SU-DHL-6 (cell line): ENCODE results near the gene ABTB1.

Source experiments
- EZH2phosphoT487 ChIP-seq: fragments of 200-600 bp; sonication (generic), shearing (Covaris generic); conservative IDR thresholded peaks from 2 replicates; pipeline ENCODE4 v1.6.1; 2018; ENCODE audit warnings: mild to moderate bottlenecking, antibody characterized with exemption, low read length, moderate library complexity, mixed read lengths
- TF ChIP-seq, protein P1 (sequence below): fragments of 200-600 bp; sonication (generic); IDR thresholded peaks from one replicate; pipeline ENCODE4 v1.5.1; 2017; ENCODE audit warnings: antibody characterized with exemption, mild to moderate bottlenecking, low read length, moderate library complexity; ENCODE audit not compliant: insufficient read depth, poor library complexity, severe bottlenecking

DNA sequence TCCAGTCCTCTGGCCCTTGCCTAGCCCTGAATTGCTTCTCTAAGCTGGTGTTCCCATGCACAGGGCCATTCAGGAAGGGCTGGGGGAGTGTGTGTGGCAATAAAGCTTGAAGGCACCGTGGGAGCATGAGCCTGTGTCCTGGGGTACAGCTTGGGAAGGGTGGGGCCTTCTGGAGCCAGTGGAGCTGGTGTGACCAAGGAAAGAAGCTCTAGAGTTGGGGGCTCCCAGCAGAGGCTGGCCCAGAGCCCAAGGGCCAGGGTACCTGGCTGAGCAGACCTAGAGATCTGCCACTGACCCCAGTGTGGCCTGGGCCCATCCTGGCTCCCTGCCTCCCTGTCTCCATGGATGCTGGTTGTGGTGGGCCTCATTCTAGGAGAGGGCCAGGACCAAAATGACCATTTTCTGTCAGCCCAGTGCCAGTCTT, 8.1 kb downstream of the ABTB1 start:
- TF ChIP-seq, protein P1, sequence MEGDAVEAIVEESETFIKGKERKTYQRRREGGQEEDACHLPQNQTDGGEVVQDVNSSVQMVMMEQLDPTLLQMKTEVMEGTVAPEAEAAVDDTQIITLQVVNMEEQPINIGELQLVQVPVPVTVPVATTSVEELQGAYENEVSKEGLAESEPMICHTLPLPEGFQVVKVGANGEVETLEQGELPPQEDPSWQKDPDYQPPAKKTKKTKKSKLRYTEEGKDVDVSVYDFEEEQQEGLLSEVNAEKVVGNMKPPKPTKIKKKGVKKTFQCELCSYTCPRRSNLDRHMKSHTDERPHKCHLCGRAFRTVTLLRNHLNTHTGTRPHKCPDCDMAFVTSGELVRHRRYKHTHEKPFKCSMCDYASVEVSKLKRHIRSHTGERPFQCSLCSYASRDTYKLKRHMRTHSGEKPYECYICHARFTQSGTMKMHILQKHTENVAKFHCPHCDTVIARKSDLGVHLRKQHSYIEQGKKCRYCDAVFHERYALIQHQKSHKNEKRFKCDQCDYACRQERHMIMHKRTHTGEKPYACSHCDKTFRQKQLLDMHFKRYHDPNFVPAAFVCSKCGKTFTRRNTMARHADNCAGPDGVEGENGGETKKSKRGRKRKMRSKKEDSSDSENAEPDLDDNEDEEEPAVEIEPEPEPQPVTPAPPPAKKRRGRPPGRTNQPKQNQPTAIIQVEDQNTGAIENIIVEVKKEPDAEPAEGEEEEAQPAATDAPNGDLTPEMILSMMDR: no peak
- no peak for TF ChIP-seq EZH2phosphoT487
